AG04449 (cell line): ENCODE data around the gene GRIA4.

Experiments
- CTCF ChIA-PET: fragments of 350-600 bp; formaldehyde crosslinking; extraction: SDS; loops from one replicate; lab custom pipeline; 2021; ENCODE audit warnings: antibody characterized with exemption; lab: Yijun Ruan, JAX
- POLR2A ChIA-PET: fragments of 400-600, 350-600 bp; formaldehyde crosslinking; extraction: SDS; loops from one replicate; lab custom pipeline; 2020; ENCODE audit warnings: antibody characterized with exemption, inconsistent platforms; lab: Yijun Ruan, JAX
- DNase-seq: peaks from one replicate; pipeline ENCODE4 v3.0.0-alpha.2; 2010; ENCODE audit warnings: low read depth, low spot score
- H3K4me3 ChIP-seq: 2 replicates; pipeline ENCODE4 v1.5.1; 2011; ENCODE audit warnings: low read depth, mild to moderate bottlenecking, control low read depth, low read length
- CTCF ChIP-seq: IDR thresholded peaks from one replicate; pipeline ENCODE4 v1.5.1; 2011; ENCODE audit warnings: mild to moderate bottlenecking, moderate library complexity, low read length, control low read depth, inconsistent platforms; ENCODE audit not compliant: insufficient read depth; ENCODE audit errors: missing control alignments

GRIA4 gene

DNA sequence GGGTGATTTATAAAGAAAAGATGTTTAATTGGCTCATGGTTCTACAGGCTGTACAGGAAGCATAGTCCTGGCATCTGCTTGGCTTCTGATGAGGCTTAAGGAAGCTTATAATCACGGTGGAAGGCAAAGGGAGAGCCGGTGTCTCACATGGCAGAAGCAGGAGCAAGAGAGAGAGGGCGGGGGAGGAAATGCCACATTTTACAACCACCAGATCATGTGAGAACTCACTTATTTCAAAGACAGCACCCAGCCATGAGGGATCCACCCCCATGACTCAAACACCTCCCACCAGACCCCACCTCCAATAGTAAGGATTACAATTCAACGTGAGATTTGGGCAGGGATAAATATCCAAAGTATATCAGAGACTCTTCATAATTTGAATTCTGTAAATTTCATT lies 211.5 kb downstream of the GRIA4 start:
- H3K4me3 ChIP-seq = no peak overlapping the region
- no peak for DNase-seq
- ChIA-PET CTCF (no interaction called here), POLR2A (no interaction called here)
- no peak for TF ChIP-seq CTCF

DNA sequence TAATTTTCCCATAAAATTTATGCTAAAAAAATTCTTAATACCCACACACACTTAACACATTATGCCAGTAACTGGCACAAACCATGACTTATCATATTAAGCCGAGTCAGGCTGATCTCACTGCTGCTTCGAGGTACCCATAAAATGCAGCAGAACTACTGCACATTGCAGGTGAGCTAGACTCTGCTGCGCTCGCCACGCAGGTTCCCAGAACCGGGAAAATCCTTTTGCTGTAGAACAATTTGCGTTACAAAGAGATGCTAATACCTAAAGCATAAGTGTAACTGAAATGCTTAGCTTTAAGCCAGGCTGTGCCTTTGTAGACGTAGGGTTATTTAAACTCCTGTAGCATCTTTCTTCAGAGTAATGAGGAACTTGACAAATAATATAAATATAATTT lies 211.9 kb downstream of the GRIA4 start:
- ChIA-PET CTCF (no interaction called here), POLR2A (no interaction called here)
- no peak overlapping the region for H3K4me3 ChIP-seq
- TF ChIP-seq CTCF = no peak
- DNase-seq = no peak

DNA sequence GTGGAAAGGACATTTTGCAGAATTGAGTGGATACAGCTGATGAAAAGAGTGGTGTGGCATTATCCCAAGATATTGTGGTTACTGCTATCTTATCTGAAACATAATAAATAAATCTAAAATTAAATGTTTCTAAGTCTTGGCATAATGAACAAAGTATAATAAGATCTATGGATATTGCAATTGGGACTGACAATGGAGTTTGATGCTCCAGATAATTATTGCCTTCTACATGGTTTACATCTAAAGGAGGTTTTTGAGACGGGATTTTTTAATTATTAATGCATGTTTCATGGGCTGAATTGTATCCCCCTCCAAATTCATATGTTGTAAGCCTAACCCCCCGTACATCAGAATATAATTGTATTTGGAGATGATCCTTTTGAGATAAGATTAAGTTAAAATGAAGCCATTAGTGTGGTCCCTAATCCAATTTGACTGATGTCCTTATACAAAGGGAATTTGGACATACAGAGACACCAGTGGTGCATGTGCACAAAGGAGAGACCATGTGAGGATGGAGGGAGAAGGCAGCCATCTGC lies 213.7 kb downstream of the GRIA4 start:
- no peak overlapping the region for H3K4me3 ChIP-seq
- CTCF ChIA-PET = no interaction called here
- DNase-seq = no peak
- TF ChIP-seq CTCF = no peak
- POLR2A ChIA-PET = no interaction called here

GRCh38 chr11:105824457-105825013 lies 214.7 kb downstream of the GRIA4 start:
- ChIA-PET CTCF (no interaction called here), POLR2A (no interaction called here)
- DNase-seq = no peak
- no peak for TF ChIP-seq CTCF
- no peak overlapping the region for H3K4me3 ChIP-seq

DNA sequence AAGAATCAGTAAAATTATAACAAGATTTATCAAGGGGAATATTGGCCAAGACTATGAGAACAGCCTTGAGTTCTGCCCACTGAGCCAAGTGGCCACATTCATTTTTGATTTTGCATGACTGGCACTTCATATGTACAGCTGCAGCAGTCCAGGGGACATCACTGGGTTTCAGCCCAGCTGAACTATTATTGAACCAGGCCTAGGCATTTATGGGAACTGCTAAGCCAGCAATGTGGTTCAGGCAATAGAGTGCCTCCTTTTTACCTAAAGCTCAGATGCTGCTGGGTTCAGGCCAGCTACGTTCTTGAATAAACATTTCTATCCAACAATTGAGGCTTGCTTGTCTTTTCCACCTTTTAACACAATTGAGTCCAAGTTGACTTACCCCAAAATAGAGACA lies 215.3 kb downstream of the GRIA4 start:
- CTCF ChIA-PET = no interaction called here
- no peak for DNase-seq
- TF ChIP-seq CTCF = no peak
- POLR2A ChIA-PET = no interaction called here
- H3K4me3 ChIP-seq = no peak overlapping the region

DNA sequence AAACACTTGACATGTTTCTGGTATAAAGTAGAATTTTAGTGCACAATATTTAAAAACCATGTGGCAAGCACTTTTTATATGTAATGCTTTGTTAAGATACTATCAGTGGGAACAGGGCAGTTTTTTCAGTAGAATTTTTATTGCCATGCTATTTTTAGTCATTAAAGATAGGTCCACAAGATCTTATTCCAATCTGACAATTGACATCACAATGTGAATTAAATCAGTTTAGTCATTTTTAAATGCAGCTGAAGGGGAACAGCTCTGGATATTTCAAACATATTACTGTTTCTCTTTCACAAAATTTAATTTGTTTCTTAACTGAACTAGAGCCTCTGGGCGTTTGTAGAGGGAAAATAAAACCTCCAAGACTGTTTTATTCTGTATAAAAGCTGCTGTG lies 218.0 kb downstream of the GRIA4 start:
- DNase-seq = no peak
- TF ChIP-seq CTCF = no peak
- ChIA-PET CTCF (no interaction called here), POLR2A (no interaction called here)
- H3K4me3 ChIP-seq = no peak overlapping the region
